GM12873 (cell line): ENCODE results near the gene FIP1L1.

ENCODE experiments used
- CTCF ChIP-seq: IDR thresholded peaks from 2 replicates; pipeline ENCODE4 v1.5.1; 2012; ENCODE audit warnings: low read depth, mild to moderate bottlenecking, moderate library complexity, low read length, control low read depth; ENCODE audit not compliant: insufficient read depth; ENCODE audit errors: missing control alignments

Gene FIP1L1

GRCh38 chr4:53444954-53445353 is 67.5 kb downstream of the FIP1L1 start:
- TF ChIP-seq CTCF, result no peak

- no peak for TF ChIP-seq CTCF
Observed at GRCh38 chr4:53450773-53451172, 73.3 kb downstream of the FIP1L1 start.

- TF ChIP-seq CTCF, result no peak
Observed at GRCh38 chr4:53453385-53453784, 75.9 kb downstream of the FIP1L1 start.

- no peak for TF ChIP-seq CTCF
Observed at GRCh38 chr4:53455766-53456165, 78.3 kb downstream of the FIP1L1 start.

- TF ChIP-seq CTCF, result no peak
Observed at GRCh38 chr4:53456178-53456577, 78.7 kb downstream of the FIP1L1 start.

- TF ChIP-seq CTCF, result no peak
Observed at GRCh38 chr4:53459548-53459947, 82.1 kb downstream of the FIP1L1 start.

- TF ChIP-seq CTCF, result no peak
Observed at GRCh38 chr4:53461244-53461643, 83.8 kb downstream of the FIP1L1 start.
